Neural progenitor cell (in vitro differentiated cells): ENCODE data around the gene TMEM164. TPM values are rescaled to one million over a fixed set of nuclear protein-coding genes. Genes with fewer than 3 reads are reported as not detected.

Source experiments
- DNase-seq: peaks from one replicate; pipeline ENCODE4 v3.0.0-alpha.2; 2016; ENCODE audit warnings: low spot score
- H2AFZ ChIP-seq: fragments of 200-600 bp; sonication (generic); replicated peaks from 2 replicates; pipeline ENCODE4 v1.6.1; 2016; ENCODE audit warnings: antibody characterized with exemption
- H3F3A ChIP-seq: fragments of 200-600 bp; sonication (generic); 2 replicates; pipeline ENCODE4 v1.6.1; 2016; ENCODE audit warnings: antibody characterized with exemption, low read depth
- H3K27ac ChIP-seq: fragments of 200-600 bp; sonication (generic); 2 replicates; pipeline ENCODE4 v1.5.1; 2016; ENCODE audit warnings: mild to moderate bottlenecking
- H3K27me3 ChIP-seq: fragments of 200-600 bp; sonication (generic); 2 replicates; pipeline ENCODE4 v1.6.1; 2016; ENCODE audit warnings: mild to moderate bottlenecking, moderate library complexity
- H3K36me3 ChIP-seq: fragments of 200-600 bp; sonication (generic); 2 replicates; pipeline ENCODE4 v1.5.1; 2016
- H3K4me1 ChIP-seq: fragments of 200-600 bp; sonication (generic); 2 replicates; pipeline ENCODE4 v1.6.1; 2016; ENCODE audit warnings: mixed run types
- H3K4me2 ChIP-seq: fragments of 200-600 bp; sonication (generic); 2 replicates; pipeline ENCODE4 v1.6.1; 2016
- H3K4me3 ChIP-seq: fragments of 200-600 bp; sonication (generic); 2 replicates; pipeline ENCODE4 v1.5.1; 2016
- H3K79me2 ChIP-seq: fragments of 200-600 bp; sonication (generic); 2 replicates; pipeline ENCODE4 v1.6.1; 2016; ENCODE audit warnings: low read depth
- H3K9ac ChIP-seq: fragments of 200-600 bp; sonication (generic); 2 replicates; pipeline ENCODE4 v1.6.1; 2016
- H3K9me3 ChIP-seq: fragments of 200-600 bp; sonication (generic); 2 replicates; pipeline ENCODE4 v1.5.1; 2016; ENCODE audit warnings: low read depth
- H4K20me1 ChIP-seq: fragments of 200-600 bp; sonication (generic); 2 replicates; pipeline ENCODE4 v1.6.1; 2016; ENCODE audit warnings: low read depth
- H3K27ac Mint-ChIP-seq: 3 replicates; pipeline ENCODE4 v1.8.0; 2021; ENCODE audit warnings: mixed read lengths
- H3K27me3 Mint-ChIP-seq: 2 replicates; pipeline ENCODE4 v1.8.0; 2022; ENCODE audit warnings: low read depth, mild to moderate bottlenecking, inconsistent platforms, moderate library complexity, mixed read lengths; ENCODE audit not compliant: insufficient read depth
- H3K36me3 Mint-ChIP-seq: 3 replicates; pipeline ENCODE4 v1.8.0; 2021; ENCODE audit warnings: mixed read lengths
- H3K4me1 Mint-ChIP-seq: 3 replicates; pipeline ENCODE4 v1.8.0; 2021; ENCODE audit warnings: mixed read lengths
- H3K4me3 Mint-ChIP-seq: 3 replicates; pipeline ENCODE4 v1.8.0; 2021; ENCODE audit warnings: mild to moderate bottlenecking, moderate library complexity, mixed read lengths
- H3K9me3 Mint-ChIP-seq: 3 replicates; pipeline ENCODE4 v1.8.0; 2020; ENCODE audit warnings: mixed read lengths
- CTCF ChIP-seq: fragments of 200-600 bp; sonication (generic); IDR thresholded peaks from 2 replicates; pipeline ENCODE4 v1.5.1; 2017; ENCODE audit warnings: antibody characterized with exemption, mild to moderate bottlenecking
- EZH2 ChIP-seq: fragments of 200-600 bp; sonication (generic); IDR thresholded peaks from 2 replicates; pipeline ENCODE4 v1.6.1; 2017; ENCODE audit warnings: antibody characterized with exemption, mild to moderate bottlenecking, moderate library complexity
- EZH2phosphoT487 ChIP-seq: fragments of 200-600 bp; sonication (generic); IDR thresholded peaks from 2 replicates; pipeline ENCODE4 v1.6.1; 2017; ENCODE audit warnings: antibody characterized with exemption
- total RNA-seq: library from RNA; depleted of rRNA; stranded (reverse); fragments of >200 nt; gene quantifications from 2 replicates; pipeline ENCODE4 v1.2.3, GENCODE V29; 2015; ENCODE audit warnings: low replicate concordance

The TMEM164 gene
- total RNA-seq, 1 donor from 2014 or later = 15.5 TPM

DNA sequence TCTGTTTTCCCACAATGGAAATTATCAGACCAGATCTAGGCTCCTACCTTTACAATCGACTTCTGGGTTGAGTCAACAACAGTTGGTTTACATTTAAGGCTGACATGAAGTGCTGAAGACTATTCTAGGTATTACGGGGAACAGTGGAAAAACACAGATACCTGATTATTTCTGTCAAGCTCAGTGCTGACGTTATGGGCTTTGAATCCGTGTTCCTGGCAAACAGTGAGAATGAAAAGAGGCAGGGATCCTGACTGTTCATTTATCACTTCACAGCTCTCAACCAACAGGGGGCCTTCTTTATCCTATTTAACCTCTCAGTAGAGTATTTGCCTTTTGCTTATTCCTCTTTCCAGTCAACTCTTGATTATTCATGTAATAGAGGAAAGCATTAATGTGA, 43.1 kb downstream of the TMEM164 start:
- no peak for TF ChIP-seq EZH2
- TF ChIP-seq EZH2phosphoT487 = peak; percentile 59
- TF ChIP-seq CTCF = peak; percentile 14
- Histone ChIP-seq H3K9ac (no peak overlapping the region), H3K4me1 (peaks cover 36% of the 10 kb centered on the region), H3K27me3 (peaks cover 8% of the 10 kb centered on the region), H3F3A (peaks cover 15% of the 10 kb centered on the region), H3K27ac (no peak overlapping the region), H3K9me3 (no peaks in the 10 kb centered on the region), H2AFZ (no peak overlapping the region), H3K4me3 (no peak overlapping the region), H4K20me1 (peaks cover 21% of the 10 kb centered on the region), H3K36me3 (no peaks in the 10 kb centered on the region), H3K79me2 (no peaks in the 10 kb centered on the region), H3K4me2 (no peak overlapping the region)
- peak overlapping the region; percentile 38 for H3K4me3 Mint-ChIP-seq
- H3K27me3 Mint-ChIP-seq = no peaks in the 10 kb centered on the region
- no peaks in the 10 kb centered on the region for H3K9me3 Mint-ChIP-seq
- peaks cover 4% of the 10 kb centered on the region for H3K36me3 Mint-ChIP-seq
- H3K27ac Mint-ChIP-seq = peak overlapping the region; percentile 27
- peak; percentile 43 for DNase-seq
- peaks cover 76% of the 10 kb centered on the region for H3K4me1 Mint-ChIP-seq

DNA sequence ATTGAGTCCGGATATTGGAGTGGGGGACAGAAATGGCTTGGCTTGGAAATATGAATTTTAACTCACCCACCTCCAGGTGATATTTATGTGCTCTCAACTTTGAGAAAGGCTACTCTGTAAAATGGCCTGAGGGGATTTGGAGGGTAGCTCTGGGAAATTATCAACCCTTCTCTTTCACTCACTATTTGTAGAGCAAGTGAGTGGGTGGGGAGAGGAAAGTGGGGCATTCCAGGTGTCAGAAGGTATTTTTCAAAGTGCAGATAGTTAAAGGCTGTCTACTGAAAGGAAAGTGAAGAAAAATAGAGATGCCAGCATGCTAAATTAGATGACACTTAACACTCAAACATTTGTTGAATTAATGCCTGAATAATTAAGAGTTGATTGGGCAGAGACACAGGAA, 44.1 kb downstream of the TMEM164 start:
- H3K9ac ChIP-seq = no peak overlapping the region
- no peaks in the 10 kb centered on the region for H3K79me2 ChIP-seq
- H2AFZ ChIP-seq = no peak overlapping the region
- H3K9me3 ChIP-seq = no peaks in the 10 kb centered on the region
- no peaks in the 10 kb centered on the region for H3K9me3 Mint-ChIP-seq
- H3K4me1 ChIP-seq = peaks cover 44% of the 10 kb centered on the region
- DNase-seq = no peak
- H3K27me3 ChIP-seq = peaks cover 8% of the 10 kb centered on the region
- TF ChIP-seq EZH2phosphoT487 (no peak), EZH2 (no peak), CTCF (no peak)
- no peak overlapping the region for H3K27ac Mint-ChIP-seq
- peaks cover 86% of the 10 kb centered on the region for H3K4me1 Mint-ChIP-seq
- H3F3A ChIP-seq = peaks cover 19% of the 10 kb centered on the region
- no peaks in the 10 kb centered on the region for H3K36me3 ChIP-seq
- H3K36me3 Mint-ChIP-seq = peaks cover 3% of the 10 kb centered on the region
- no peak overlapping the region for H3K4me2 ChIP-seq
- no peak overlapping the region for H3K27ac ChIP-seq
- H3K4me3 ChIP-seq = no peak overlapping the region
- H4K20me1 ChIP-seq = peaks cover 21% of the 10 kb centered on the region
- peaks cover 2% of the 10 kb centered on the region for H3K27me3 Mint-ChIP-seq
- no peak overlapping the region for H3K4me3 Mint-ChIP-seq

- peaks cover 86% of the 10 kb centered on the region for H3K4me1 Mint-ChIP-seq
- peaks cover 19% of the 10 kb centered on the region for H3F3A ChIP-seq
- TF ChIP-seq EZH2 (no peak), EZH2phosphoT487 (no peak)
Measured at GRCh38 chrX:110049096-110049495, 46.2 kb downstream of the TMEM164 start.

DNA sequence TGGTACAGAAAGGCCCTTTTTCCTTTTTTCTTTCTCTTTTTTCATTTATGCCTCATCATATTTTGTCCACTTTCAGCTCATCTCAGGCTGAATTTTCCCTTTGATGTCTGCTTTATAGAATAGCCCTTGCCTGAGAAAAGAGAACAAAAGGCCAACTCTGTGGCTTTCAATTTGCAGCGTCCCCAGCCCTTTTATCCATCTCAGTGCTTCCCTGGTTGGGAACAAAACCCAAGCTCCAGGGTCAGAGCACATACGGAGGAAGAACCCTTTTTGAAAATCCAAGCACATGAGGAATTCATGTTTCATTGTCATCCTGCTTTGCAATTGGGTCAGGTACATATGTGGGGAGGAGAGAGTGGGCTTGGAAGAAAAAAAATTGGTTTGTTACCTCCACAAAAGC, 47.5 kb downstream of the TMEM164 start:
- peak overlapping the region; percentile 35 for H3K27ac ChIP-seq
- H3K4me3 ChIP-seq = no peak overlapping the region
- TF ChIP-seq EZH2 (no peak), CTCF (no peak), EZH2phosphoT487 (no peak)
- Mint-ChIP-seq H3K4me3 (peak overlapping the region; percentile 13), H3K36me3 (peaks cover 18% of the 10 kb centered on the region), H3K4me1 (peaks cover 74% of the 10 kb centered on the region), H3K9me3 (no peaks in the 10 kb centered on the region), H3K27ac (peak overlapping the region; percentile 97), H3K27me3 (peaks cover 2% of the 10 kb centered on the region)
- DNase-seq = peak; percentile 51
- no peaks in the 10 kb centered on the region for H3K9me3 ChIP-seq
- peak overlapping the region; percentile 53 for H3K4me2 ChIP-seq
- peaks cover 19% of the 10 kb centered on the region for H3F3A ChIP-seq
- H2AFZ ChIP-seq = no peak overlapping the region
- H4K20me1 ChIP-seq = peaks cover 11% of the 10 kb centered on the region
- peaks cover 2% of the 10 kb centered on the region for H3K27me3 ChIP-seq
- no peaks in the 10 kb centered on the region for H3K79me2 ChIP-seq
- no peak overlapping the region for H3K9ac ChIP-seq
- H3K4me1 ChIP-seq = peaks cover 47% of the 10 kb centered on the region
- no peaks in the 10 kb centered on the region for H3K36me3 ChIP-seq

More at GRCh38 chrX:110049096-110049495, 46.2 kb downstream of the TMEM164 start:
- Mint-ChIP-seq H3K36me3 (peaks cover 10% of the 10 kb centered on the region), H3K4me3 (peak overlapping the region; percentile 13), H3K27me3 (peaks cover 2% of the 10 kb centered on the region), H3K27ac (no peak overlapping the region), H3K9me3 (no peaks in the 10 kb centered on the region)
- Histone ChIP-seq H3K27ac (no peak overlapping the region), H3K4me1 (peaks cover 47% of the 10 kb centered on the region), H3K4me2 (no peak overlapping the region), H2AFZ (no peak overlapping the region), H3K9me3 (no peaks in the 10 kb centered on the region), H3K36me3 (no peaks in the 10 kb centered on the region), H3K9ac (no peak overlapping the region), H3K27me3 (peaks cover 8% of the 10 kb centered on the region), H3K4me3 (no peak overlapping the region), H3K79me2 (no peaks in the 10 kb centered on the region), H4K20me1 (peaks cover 13% of the 10 kb centered on the region)
- no peak for DNase-seq
